H1 (cell line): Measurements from ENCODE around the gene PRRT1.

Source experiments
- CTCF ChIP-seq, 3 experiments: IDR thresholded peaks; 1 replicate in 2 of 3; 2 replicates in 1 of 3; pipeline versions ENCODE4 v1.5.1 to v1.6.1; 2011; ENCODE audit warnings: low read length in 3 of 3, mild to moderate bottlenecking in 3 of 3, inconsistent platforms in 2 of 3, low read depth in 1 of 3, moderate library complexity in 1 of 3; ENCODE audit not compliant: insufficient read depth in 1 of 3; ENCODE audit errors: control extremely low read depth in 1 of 3
- EP300 ChIP-seq, 2 experiments: IDR thresholded peaks; 1 replicate in 1 of 2; 2 replicates in 1 of 2; pipeline ENCODE4 v1.6.1; 2011 to 2012; ENCODE audit warnings: low read depth in 2 of 2, low read length in 2 of 2, mild to moderate bottlenecking in 2 of 2, borderline replicate concordance in 1 of 2, inconsistent platforms in 1 of 2, moderate library complexity in 1 of 2
- SP2 ChIP-seq: IDR thresholded peaks from 2 replicates; pipeline ENCODE4 v1.6.1; 2012; ENCODE audit warnings: mild to moderate bottlenecking, low read length, inconsistent platforms
- TAF1 ChIP-seq: IDR thresholded peaks from 2 replicates; pipeline ENCODE4 v1.6.1; 2011; ENCODE audit warnings: mild to moderate bottlenecking, low read depth, low read length

GRCh38 chr6:32149932-32150870 lies 1.5 kb downstream of the PRRT1 start:
- peak in 1 of 2 experiments; percentile 62; a peak in 1 of 3 replicates for TF ChIP-seq EP300 (IDR thresholded peaks at IDR 0.05; ENCODE audit: borderline replicate concordance in 1 of 2, low read depth in 2 of 2, low read length in 2 of 2)
- TF ChIP-seq CTCF (IDR thresholded peaks at IDR 0.05; ENCODE audit: control extremely low read depth in 1 of 3, insufficient read depth in 1 of 3, low read depth in 1 of 3, low read length in 3 of 3), result peak in 1 of 3 experiments; percentile 25; a peak in 1 of 4 replicates
- TF ChIP-seq TAF1, result no peak
- no peak for TF ChIP-seq SP2
